Measurements from ENCODE around the gene PLIN1. TPM values are rescaled to one million over a fixed set of nuclear protein-coding genes. Genes with fewer than 3 reads are reported as not detected.

The PLIN1 gene
- total RNA-seq: 0.23 and 0.33 TPM in 2 replicates

GRCh38 chr15:89679212-89679611 lies at the start of gene PLIN1:
Gene PLIN1 (minus strand): TSS chr15:89679367. CDS start chr15:89677489, 1,878 bp downstream.

GRCh38 chr15:89690276-89691218 lies 11.4 kb upstream of the PLIN1 start, which contains the start of the genes PEX11A and WDR93:
Gene PEX11A (minus strand): TSS chr15:89690754. CDS start chr15:89690632, 122 bp downstream.
Gene WDR93 (plus strand): TSS chr15:89690811. CDS start chr15:89701747, 10,936 bp downstream.

GRCh38 chr15:89654847-89655805 lies 24.0 kb downstream of the PLIN1 start, which contains the start of gene KIF7:
Gene KIF7 (minus strand): TSS chr15:89655467. CDS start chr15:89652930, 2,537 bp downstream.

Other genes with a start within 250 kb of the PLIN1 start
- 0.07 and 0.50 TPM in 2 replicates for gene RHCG, start 182.8 kb downstream of the PLIN1 start, total RNA-seq
- 1.7 and 2.7 TPM in 2 replicates for gene TICRR, start 103.9 kb downstream of the PLIN1 start, total RNA-seq
- gene KIF7, start 23.9 kb downstream of the PLIN1 start, total RNA-seq: 14.3 and 19.9 TPM in 2 replicates
- gene PEX11A, start 11.4 kb upstream of the PLIN1 start, total RNA-seq: 7.5 and 10.6 TPM in 2 replicates
- 0.07 TPM in 1 of 2 replicates, not detected in the other for gene WDR93, start 11.4 kb upstream of the PLIN1 start, total RNA-seq
- gene MESP1, start 71.9 kb upstream of the PLIN1 start, total RNA-seq: 0.20 and 0.26 TPM in 2 replicates
- gene MESP2, start 97.0 kb upstream of the PLIN1 start, total RNA-seq: 0.66 and 0.78 TPM in 2 replicates
- 90.6 and 222 TPM in 2 replicates for gene ANPEP, start 135.5 kb upstream of the PLIN1 start, total RNA-seq
- gene AP3S2, start 214.6 kb upstream of the PLIN1 start, total RNA-seq: 35.8 and 52.9 TPM in 2 replicates
- gene ARPIN, start 233.6 kb upstream of the PLIN1 start, total RNA-seq: 8.8 and 11.9 TPM in 2 replicates

All from smooth muscle cell of the pulmonary artery (primary cell).